HG03354 (cell line): Measurements from ENCODE around the gene KRT34.
"Not testable (repeated sequence)": the region's sequence is repeated elsewhere in the genome, so short reads cannot be mapped to it uniquely, and the experiment has no call there.

Experiments
- ATAC-seq: cut with Tn5 transposase; IDR thresholded peaks from one replicate; pipeline ENCODE4 v1.9.1; 2021; ENCODE audit warnings: mild to moderate bottlenecking; ENCODE audit not compliant: unreplicated experiment, poor library complexity, severe bottlenecking

KRT34 gene

GRCh38 chr17:41381943-41382342 lies at the start of gene KRT34:
TSS of gene KRT34 (minus strand) at chr17:41382306. CDS start at chr17:41382246, 60 bp downstream.
- not testable (repeated sequence) for ATAC-seq

GRCh38 chr17:41430376-41430775 lies 48.3 kb upstream of the KRT34 start:
- ATAC-seq, result not testable (repeated sequence)

- no peak for ATAC-seq
These were observed 47.6 kb upstream of the KRT34 start for GRCh38 chr17:41429667-41430066.

GRCh38 chr17:41428591-41429291 lies 46.6 kb upstream of the KRT34 start:
- no peak for ATAC-seq

GRCh38 chr17:41424111-41424635 lies 42.1 kb upstream of the KRT34 start, which contains the start of gene KRT37:
TSS of gene KRT37 (minus strand) at chr17:41424585. CDS start at chr17:41424523, 62 bp downstream.
- ATAC-seq, result no peak

GRCh38 chr17:41422586-41422985 lies 40.5 kb upstream of the KRT34 start:
- not testable (repeated sequence) for ATAC-seq

- no peak for ATAC-seq
These were observed 39.5 kb upstream of the KRT34 start for GRCh38 chr17:41421617-41422016.

- ATAC-seq, result no peak
These were observed 39.0 kb upstream of the KRT34 start for GRCh38 chr17:41421116-41421515.

- no peak for ATAC-seq
These were observed 38.0 kb upstream of the KRT34 start for GRCh38 chr17:41420134-41420533.

GRCh38 chr17:41419716-41420115 lies 37.6 kb upstream of the KRT34 start:
- ATAC-seq, result no peak

GRCh38 chr17:41418116-41418860 lies 36.2 kb upstream of the KRT34 start:
- no peak for ATAC-seq

GRCh38 chr17:41417576-41418015 lies 35.5 kb upstream of the KRT34 start:
- no peak for ATAC-seq

GRCh38 chr17:41417127-41417526 lies 35.0 kb upstream of the KRT34 start:
- no peak for ATAC-seq

GRCh38 chr17:41416479-41416878 lies 34.4 kb upstream of the KRT34 start:
- no peak for ATAC-seq

- ATAC-seq, result no peak
These were observed 33.8 kb upstream of the KRT34 start for GRCh38 chr17:41415833-41416335.

- no peak for ATAC-seq
These were observed 33.3 kb upstream of the KRT34 start for GRCh38 chr17:41415411-41415810.

- no peak for ATAC-seq
These were observed 31.9 kb upstream of the KRT34 start for GRCh38 chr17:41413982-41414381.

- ATAC-seq, result no peak
These were observed 31.3 kb upstream of the KRT34 start for GRCh38 chr17:41413353-41413957.

GRCh38 chr17:41411072-41411840 lies 29.1 kb upstream of the KRT34 start:
- ATAC-seq, result no peak
